ENCODE data around the gene CHRNA9.

The CHRNA9 gene

GRCh38 chr4:40317916-40318658 is 17.0 kb upstream of the CHRNA9 start:
- no peak for DNase-seq (ENCODE audit: insufficient read length, low spot score)
- FAIRE-seq: no peak
- TF ChIP-seq POLR2A (IDR thresholded peaks at IDR 0.05; ENCODE audit: low read depth, low read length): no peak

- no peak for TF ChIP-seq POLR2A (IDR thresholded peaks at IDR 0.05; ENCODE audit: low read depth, low read length)
- DNase-seq (ENCODE audit: insufficient read length, low spot score) (no peak), FAIRE-seq (no peak)
These were observed 13.4 kb upstream of the CHRNA9 start for GRCh38 chr4:40321574-40322275.

GRCh38 chr4:40322811-40323210 is 12.3 kb upstream of the CHRNA9 start:
- DNase-seq (ENCODE audit: insufficient read length, low spot score) (no peak), FAIRE-seq (no peak)
- no peak for TF ChIP-seq POLR2A (IDR thresholded peaks at IDR 0.05; ENCODE audit: low read depth, low read length)

- FAIRE-seq (no peak), DNase-seq (ENCODE audit: insufficient read length, low spot score) (peak; percentile 9)
- TF ChIP-seq POLR2A (IDR thresholded peaks at IDR 0.05; ENCODE audit: low read depth, low read length): no peak
These were observed 11.3 kb upstream of the CHRNA9 start for GRCh38 chr4:40323866-40324265.

DNA sequence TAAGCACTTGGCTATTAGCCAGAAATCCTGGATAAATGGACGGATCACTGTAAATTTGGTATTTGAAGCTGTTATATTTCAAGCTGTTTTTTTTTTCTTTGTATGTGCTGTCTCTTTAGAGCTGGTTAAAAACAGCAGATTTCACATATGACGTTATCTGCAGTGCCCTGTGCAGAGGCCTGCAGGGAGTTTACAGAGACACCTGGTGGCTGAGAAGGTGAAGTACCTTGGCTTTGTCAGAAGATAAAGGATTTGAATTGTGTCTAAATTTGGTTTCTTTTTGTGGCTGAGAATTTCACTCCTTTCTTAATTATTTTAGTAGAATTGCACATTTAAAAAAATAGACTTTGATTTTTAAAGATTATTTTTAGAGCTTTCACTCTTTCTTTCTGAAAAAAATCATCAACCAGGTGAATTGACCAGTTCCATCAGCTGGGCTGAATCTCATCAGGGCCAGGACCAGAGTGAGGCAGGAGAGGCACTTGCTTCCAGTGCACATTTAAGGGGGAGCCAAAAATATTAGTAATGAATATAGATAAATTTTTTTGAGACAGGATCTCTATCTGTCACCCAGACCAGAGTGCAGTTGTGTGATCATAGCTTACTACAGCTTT is 9.6 kb upstream of the CHRNA9 start:
- TF ChIP-seq POLR2A (IDR thresholded peaks at IDR 0.05; ENCODE audit: low read depth, low read length): no peak
- DNase-seq (ENCODE audit: insufficient read length, low spot score): peak; percentile 25
- FAIRE-seq: no peak

GRCh38 chr4:40327340-40327739 is 7.8 kb upstream of the CHRNA9 start:
- no peak for TF ChIP-seq POLR2A (IDR thresholded peaks at IDR 0.05; ENCODE audit: low read depth, low read length)
- no peak for FAIRE-seq
- DNase-seq (ENCODE audit: insufficient read length, low spot score): no peak

- TF ChIP-seq POLR2A (IDR thresholded peaks at IDR 0.05; ENCODE audit: low read depth, low read length): no peak
- no peak for FAIRE-seq
- no peak for DNase-seq (ENCODE audit: insufficient read length, low spot score)
These were observed 6.8 kb upstream of the CHRNA9 start for GRCh38 chr4:40328383-40328782.

DNA sequence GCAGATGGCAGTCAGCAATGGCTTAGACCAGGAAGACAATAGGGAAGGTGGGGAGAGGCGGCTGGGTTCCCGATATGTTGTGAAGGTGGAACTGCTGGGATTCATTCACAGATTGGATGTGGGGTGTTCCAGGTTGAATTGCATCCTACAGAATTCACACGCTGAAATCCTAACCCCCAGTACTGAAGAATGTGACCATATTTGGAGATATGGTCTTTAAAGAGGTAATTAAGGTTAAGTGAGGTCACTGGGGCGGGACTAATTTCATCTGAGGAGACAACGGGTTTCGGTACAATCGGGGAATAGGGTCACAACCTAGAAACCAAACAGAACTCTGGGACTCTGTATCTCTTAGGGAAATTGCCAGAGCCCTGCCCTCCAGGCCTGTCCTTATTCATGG is 5.3 kb upstream of the CHRNA9 start:
- no peak for FAIRE-seq
- DNase-seq (ENCODE audit: insufficient read length, low spot score): no peak
- no peak for TF ChIP-seq POLR2A (IDR thresholded peaks at IDR 0.05; ENCODE audit: low read depth, low read length)

DNA sequence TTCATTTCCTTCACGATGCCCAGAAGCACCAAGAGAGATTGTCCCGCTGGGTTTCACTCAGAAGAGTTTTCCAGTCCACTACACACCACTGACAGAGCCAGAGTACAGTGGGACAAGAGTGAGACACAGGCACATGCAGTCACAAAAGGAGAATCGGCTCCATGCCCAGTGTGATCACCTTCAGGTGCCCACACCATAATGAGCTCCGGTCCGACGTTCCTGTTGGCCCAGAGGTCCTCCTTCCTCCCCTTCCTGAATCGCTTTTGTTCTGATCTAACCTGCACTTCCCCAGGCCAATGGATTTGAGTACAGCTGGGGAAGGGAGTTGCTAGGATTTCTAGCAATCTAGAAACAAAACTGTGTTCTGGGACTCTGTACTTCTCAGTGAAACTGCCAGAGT is 4.6 kb upstream of the CHRNA9 start:
- FAIRE-seq: no peak
- DNase-seq (ENCODE audit: insufficient read length, low spot score): no peak
- TF ChIP-seq POLR2A (IDR thresholded peaks at IDR 0.05; ENCODE audit: low read depth, low read length): no peak

GRCh38 chr4:40331101-40331745 is 3.9 kb upstream of the CHRNA9 start:
- FAIRE-seq: no peak

GRCh38 chr4:40331961-40332360 is 3.2 kb upstream of the CHRNA9 start:
- FAIRE-seq (no peak), DNase-seq (ENCODE audit: insufficient read length, low spot score) (no peak)
- no peak for TF ChIP-seq POLR2A (IDR thresholded peaks at IDR 0.05; ENCODE audit: low read depth, low read length)

More at GRCh38 chr4:40331101-40331745, 3.9 kb upstream of the CHRNA9 start:
- TF ChIP-seq POLR2A (IDR thresholded peaks at IDR 0.05; ENCODE audit: low read depth, low read length): no peak
- no peak for DNase-seq (ENCODE audit: insufficient read length, low spot score)

- DNase-seq (ENCODE audit: insufficient read length, low spot score) (peak; percentile 35), FAIRE-seq (no peak)
- TF ChIP-seq POLR2A (IDR thresholded peaks at IDR 0.05; ENCODE audit: low read depth, low read length): no peak
These were observed 1.2 kb upstream of the CHRNA9 start for GRCh38 chr4:40333921-40334352.

DNA sequence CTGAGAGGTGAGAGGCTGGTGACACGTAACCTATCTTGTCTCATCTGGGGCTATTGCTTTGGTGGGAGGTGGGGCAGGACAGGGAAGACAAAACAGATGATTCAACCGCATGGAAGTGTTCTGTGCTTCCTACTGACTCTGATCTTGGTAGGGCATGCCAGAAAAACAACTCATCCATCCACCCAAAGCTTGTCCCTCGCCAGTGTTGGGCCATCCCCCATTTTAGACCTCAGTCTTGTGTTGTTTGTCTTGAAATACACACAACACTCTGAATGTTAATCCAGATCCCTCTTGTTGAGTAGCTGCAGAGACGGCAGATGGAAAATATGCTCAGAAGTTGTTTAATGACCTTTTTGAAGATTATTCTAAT is 377 bp downstream of the CHRNA9 start:
- TF ChIP-seq POLR2A (IDR thresholded peaks at IDR 0.05; ENCODE audit: low read depth, low read length): no peak
- no peak for FAIRE-seq
- DNase-seq (ENCODE audit: insufficient read length, low spot score): no peak

DNA sequence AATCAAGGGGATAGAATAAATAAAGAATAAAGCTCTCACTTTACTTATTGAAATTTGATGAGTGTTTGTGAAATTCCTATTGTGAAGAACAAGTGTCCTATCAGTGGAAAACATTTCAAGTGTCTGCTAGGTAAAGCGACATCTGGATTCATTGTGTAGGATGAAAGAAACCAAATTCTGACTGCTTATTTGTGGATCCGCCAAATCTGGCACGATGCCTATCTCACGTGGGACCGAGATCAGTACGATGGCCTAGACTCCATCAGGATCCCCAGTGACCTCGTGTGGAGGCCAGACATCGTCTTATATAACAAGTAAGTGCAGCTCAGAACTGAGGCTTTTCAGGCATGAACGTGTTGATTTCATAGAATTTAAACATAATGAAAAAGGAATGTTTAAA is 1.9 kb downstream of the CHRNA9 start:
- TF ChIP-seq POLR2A (IDR thresholded peaks at IDR 0.05; ENCODE audit: low read depth, low read length): no peak
- DNase-seq (ENCODE audit: insufficient read length, low spot score): no peak
- FAIRE-seq: no peak

Data from H54 (cell line).